ENCODE measurements around the gene SNRNP35.

- TF ChIP-seq POLR2A (IDR thresholded peaks at IDR 0.05): no peak
- no peak for TF ChIP-seq CTCF (IDR thresholded peaks at IDR 0.05)
- no peak for TF ChIP-seq POLR2AphosphoS5 (IDR thresholded peaks at IDR 0.05; ENCODE audit: insufficient read depth in 1 of 2, low read depth in 1 of 2)
Observed at GRCh38 chr12:123498126-123498825, 40.3 kb downstream of the SNRNP35 start.

Data from vagina (tissue), 2 donors.